B cell (primary cell): ENCODE results near the gene ERBB4. TPM values are rescaled to one million over a fixed set of nuclear protein-coding genes. Genes with fewer than 3 reads are reported as not detected.

ENCODE experiments used
- ATAC-seq: fragments of 200-7000 bp; cut with Tn5 transposase; one replicate; pipeline ENCODE4 v1.10.0; 2021; ENCODE audit warnings: low read depth, mild to moderate bottlenecking, moderate number of reproducible peaks, moderate library complexity
- CTCF ChIA-PET: fragments of 350-600 bp; sonication (Branson Sonifier 250); formaldehyde crosslinking; loops from one replicate; lab custom pipeline; 2021; ENCODE audit warnings: antibody characterized with exemption, inconsistent platforms; lab: Charles Lee
- POLR2A ChIA-PET: fragments of 350-600 bp; sonication (Branson Sonifier 250); formaldehyde crosslinking; loops from one replicate; lab custom pipeline; 2021; ENCODE audit warnings: antibody characterized with exemption; lab: Charles Lee
- DNase-seq: peaks from one replicate; pipeline ENCODE4 v3.0.0; 2013
- H2AFZ ChIP-seq: 2 replicates; pipeline ENCODE4 v1.6.1; 2012; ENCODE audit warnings: mild to moderate bottlenecking, low read depth, low read length; ENCODE audit not compliant: insufficient read depth, poor library complexity, severe bottlenecking
- H3K27ac ChIP-seq, 2 donors: 1 replicate in 1 of 2; 2 replicates in 1 of 2; pipeline ENCODE4 v1.5.1; 2012 to 2013; ENCODE audit warnings: low read length in 2 of 2, mild to moderate bottlenecking in 2 of 2, moderate library complexity in 1 of 2
- H3K27me3 ChIP-seq, 4 experiments: fragments of 200-600 bp in 1 of 4; sonication (generic) in 1 of 4; replicated peaks in 1 of 4; 1 replicate in 2 of 4; 2 replicates in 2 of 4; pipeline versions ENCODE4 v1.6.1 to v1.7.0; 2013 to 2016; ENCODE audit warnings: low read length in 3 of 4, mild to moderate bottlenecking in 2 of 4, mixed read lengths in 1 of 4, moderate library complexity in 1 of 4; ENCODE audit not compliant: insufficient read depth in 4 of 4, control insufficient read depth in 3 of 4; ENCODE audit errors: control extremely low read depth in 1 of 4
- H3K36me3 ChIP-seq, 2 experiments: replicated peaks in 1 of 2; 1 replicate in 1 of 2; 2 replicates in 1 of 2; pipeline versions ENCODE4 v1.6.1 to v1.7.1; 2013; ENCODE audit warnings: low read length in 1 of 2; ENCODE audit not compliant: insufficient read depth in 2 of 2, control insufficient read depth in 1 of 2; ENCODE audit errors: control extremely low read depth in 1 of 2, extremely low read depth in 1 of 2
- H3K4me1 ChIP-seq, 2 donors: fragments of 200-600 bp in 1 of 2; sonication (generic) in 1 of 2; 1 replicate in 1 of 2; 2 replicates in 1 of 2; pipeline versions ENCODE4 v1.5.1 to v1.6.1; 2013 to 2017; ENCODE audit warnings: low read length in 2 of 2; ENCODE audit not compliant: control insufficient read depth in 2 of 2, insufficient read depth in 2 of 2
- H3K4me2 ChIP-seq: replicated peaks from 2 replicates; pipeline ENCODE3; 2012; ENCODE audit warnings: mild to moderate bottlenecking, low read depth, low read length; ENCODE audit not compliant: poor library complexity, severe bottlenecking
- H3K4me3 ChIP-seq, 5 experiments: fragments of 200-600 bp in 1 of 5; sonication (generic) in 1 of 5; 1 replicate in 3 of 5; 2 replicates in 2 of 5; pipeline versions ENCODE4 v1.5.1 to v1.7.0; 2011 to 2016; ENCODE audit warnings: low read length in 4 of 5, mild to moderate bottlenecking in 4 of 5, low read depth in 2 of 5, control low read depth in 1 of 5, moderate library complexity in 1 of 5; ENCODE audit not compliant: insufficient read depth in 1 of 5; ENCODE audit errors: control extremely low read depth in 1 of 5, extremely low read depth in 1 of 5
- H3K79me2 ChIP-seq: fragments of 200-600 bp; sonication (generic); one replicate; pipeline ENCODE4 v1.6.0; 2016; ENCODE audit warnings: low read length; ENCODE audit not compliant: control insufficient read depth, insufficient read depth
- H3K9ac ChIP-seq: fragments of 200-600 bp; sonication (generic); 2 replicates; pipeline ENCODE4 v1.6.1; 2017; ENCODE audit warnings: mild to moderate bottlenecking, low read length, moderate library complexity
- H3K9me3 ChIP-seq, 3 donors: one replicate each; pipeline versions ENCODE4 v1.6.1 to v1.7.1; 2013; ENCODE audit warnings: low read length in 2 of 3; ENCODE audit not compliant: control insufficient read depth in 2 of 3, insufficient read depth in 1 of 3; ENCODE audit errors: control extremely low read depth in 1 of 3
- H4K20me1 ChIP-seq: 2 replicates; pipeline ENCODE4 v1.6.0; 2012; ENCODE audit warnings: mild to moderate bottlenecking, low read length; ENCODE audit not compliant: insufficient read depth, control insufficient read depth, poor library complexity, severe bottlenecking
- H3K27ac Mint-ChIP-seq: one replicate; pipeline ENCODE4 v1.8.0; 2021; ENCODE audit warnings: mixed read lengths
- H3K27me3 Mint-ChIP-seq: one replicate; pipeline ENCODE4 v1.8.0; 2021; ENCODE audit warnings: mixed read lengths
- H3K4me1 Mint-ChIP-seq: one replicate; pipeline ENCODE4 v1.8.0; 2021; ENCODE audit warnings: mixed read lengths
- H3K4me3 Mint-ChIP-seq: one replicate; pipeline ENCODE4 v1.8.0; 2021; ENCODE audit warnings: mixed read lengths
- H3K9me3 Mint-ChIP-seq: one replicate; pipeline ENCODE4 v1.8.0; 2022; ENCODE audit warnings: mixed read lengths; ENCODE audit not compliant: insufficient read depth
- EZH2 ChIP-seq: IDR thresholded peaks from 2 replicates; pipeline ENCODE4 v1.6.1; 2012; ENCODE audit warnings: borderline replicate concordance, low read depth, mild to moderate bottlenecking, moderate library complexity, low read length; ENCODE audit not compliant: insufficient read depth, poor library complexity, severe bottlenecking
- WGBS: methylation state at CpG from one replicate; pipeline ENCODE4 v1.1.5; 2013; ENCODE audit warnings: missing lambda C conversion rate; ENCODE audit not compliant: insufficient coverage; 5-methylcytosine and 5-hydroxymethylcytosine counted together
- intact Hi-C: fragments of 100-400 bp; cut with micrococcal nuclease; formaldehyde crosslinking; loops from one replicate; pipeline ENCODE4 v1.10.0; 2022
- polyA plus RNA-seq: library from polyadenylated mRNA; depleted of rRNA; stranded (reverse); fragments of >200 nt; gene quantifications from 2 replicates; pipeline ENCODE4 v1.2.3, GENCODE V29; 2012
- total RNA-seq, 2 donors: library from RNA; stranded (reverse); fragments of 120-200 nt in 1 of 2; gene quantifications; 1 replicate in 1 of 2; 2 replicates in 1 of 2; pipeline versions ENCODE4 v1.2.3 to v1.2.4, GENCODE V29; 2013 to 2022
- TF ChIP-seq, protein P1 (sequence below): fragments of 200-600 bp; IDR thresholded peaks from one replicate; pipeline ENCODE4 v1.8.0; 2022; ENCODE audit warnings: antibody characterized with exemption, mild to moderate bottlenecking

The ERBB4 gene
- total and polyA plus RNA-seq, 2 donors (not counting 1 experiment from before 2014, with no cell fraction given), result not detected

DNA sequence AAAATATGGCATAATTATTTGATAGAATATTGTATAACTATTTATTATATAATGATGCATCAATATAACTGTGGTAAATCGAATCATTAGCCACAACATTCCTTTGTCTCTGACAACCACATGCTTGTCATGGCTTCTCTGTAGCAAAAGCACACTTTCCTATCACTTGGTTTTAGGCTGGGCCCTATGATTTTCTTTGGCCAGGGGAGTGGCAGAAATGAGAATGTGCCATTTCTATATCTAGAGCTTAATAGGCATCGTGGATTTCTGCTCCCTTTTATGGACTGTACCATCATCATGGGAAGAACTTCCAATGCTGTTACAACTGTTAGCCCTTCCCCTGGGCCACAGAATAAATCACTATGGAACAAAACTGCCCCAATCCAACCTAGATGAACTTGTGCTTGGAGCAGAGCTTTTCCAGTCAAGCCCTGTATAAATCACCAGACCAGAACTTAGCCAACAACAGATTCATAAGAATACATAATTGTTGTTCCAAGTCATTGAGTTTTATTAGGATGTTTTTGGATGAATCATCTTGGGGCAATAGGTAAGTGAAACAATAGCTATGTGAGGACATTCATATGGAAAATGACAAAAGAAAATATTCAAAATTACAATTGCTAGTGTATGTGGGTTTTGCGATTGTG is 715.8 kb downstream of the ERBB4 start:
- Histone ChIP-seq H3K4me2 (no peak overlapping the region), H3K36me3 (no peaks in the 10 kb centered on the region), H3K27ac (no peak overlapping the region), H3K4me3 (no peak overlapping the region), H3K27me3 (no peaks in the 10 kb centered on the region), H3K4me1 (no peaks in the 10 kb centered on the region), H3K9me3 (peaks cover 0 to 1% (median 0%) of the 10 kb centered on the region in 3 donors), H4K20me1 (no peaks in the 10 kb centered on the region), H3K79me2 (no peaks in the 10 kb centered on the region), H3K9ac (no peak overlapping the region), H2AFZ (no peak overlapping the region)
- Mint-ChIP-seq H3K4me3 (no peak overlapping the region), H3K9me3 (peaks cover 2% of the 10 kb centered on the region), H3K27ac (no peak overlapping the region), H3K4me1 (no peaks in the 10 kb centered on the region), H3K27me3 (no peaks in the 10 kb centered on the region)
- ATAC-seq, result no peak
- intact Hi-C loops, result no loop called here
- POLR2A ChIA-PET, result no interaction called here
- no peak for DNase-seq
- TF ChIP-seq, protein P1, sequence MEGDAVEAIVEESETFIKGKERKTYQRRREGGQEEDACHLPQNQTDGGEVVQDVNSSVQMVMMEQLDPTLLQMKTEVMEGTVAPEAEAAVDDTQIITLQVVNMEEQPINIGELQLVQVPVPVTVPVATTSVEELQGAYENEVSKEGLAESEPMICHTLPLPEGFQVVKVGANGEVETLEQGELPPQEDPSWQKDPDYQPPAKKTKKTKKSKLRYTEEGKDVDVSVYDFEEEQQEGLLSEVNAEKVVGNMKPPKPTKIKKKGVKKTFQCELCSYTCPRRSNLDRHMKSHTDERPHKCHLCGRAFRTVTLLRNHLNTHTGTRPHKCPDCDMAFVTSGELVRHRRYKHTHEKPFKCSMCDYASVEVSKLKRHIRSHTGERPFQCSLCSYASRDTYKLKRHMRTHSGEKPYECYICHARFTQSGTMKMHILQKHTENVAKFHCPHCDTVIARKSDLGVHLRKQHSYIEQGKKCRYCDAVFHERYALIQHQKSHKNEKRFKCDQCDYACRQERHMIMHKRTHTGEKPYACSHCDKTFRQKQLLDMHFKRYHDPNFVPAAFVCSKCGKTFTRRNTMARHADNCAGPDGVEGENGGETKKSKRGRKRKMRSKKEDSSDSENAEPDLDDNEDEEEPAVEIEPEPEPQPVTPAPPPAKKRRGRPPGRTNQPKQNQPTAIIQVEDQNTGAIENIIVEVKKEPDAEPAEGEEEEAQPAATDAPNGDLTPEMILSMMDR, result no peak
- TF ChIP-seq EZH2, result no peak
- CTCF ChIA-PET, result no interaction called here
- WGBS, result 40% methylated on average over 1 of the region's 3 CpGs

DNA sequence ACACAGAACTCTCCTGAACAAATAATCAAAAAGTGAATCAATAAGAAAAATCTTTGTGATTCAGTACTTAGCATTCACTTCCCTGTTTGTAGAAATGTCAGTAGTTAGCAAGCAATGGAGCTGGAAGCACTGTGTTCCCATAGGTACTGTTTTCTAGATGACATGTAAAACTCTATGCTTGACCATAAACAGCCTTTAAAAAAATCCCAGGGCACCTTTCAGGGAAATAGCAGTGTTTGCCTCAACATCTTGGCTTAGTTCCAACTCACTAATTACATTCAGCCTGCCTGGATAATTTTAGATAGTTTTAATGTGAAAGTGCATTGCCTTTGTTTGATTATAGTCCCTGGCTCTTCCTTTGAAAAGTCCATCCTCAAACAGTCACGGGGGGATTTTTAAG is 721.8 kb downstream of the ERBB4 start:
- Mint-ChIP-seq H3K27me3 (no peaks in the 10 kb centered on the region), H3K4me3 (no peak overlapping the region), H3K9me3 (peaks cover under 1% of the 10 kb centered on the region), H3K4me1 (no peaks in the 10 kb centered on the region), H3K27ac (no peak overlapping the region)
- H4K20me1 ChIP-seq, result no peaks in the 10 kb centered on the region
- H3K4me1 ChIP-seq, result no peaks in the 10 kb centered on the region
- no peak for TF ChIP-seq EZH2
- TF ChIP-seq, protein P1, result no peak
- intact Hi-C loops, result no loop called here
- H3K27ac ChIP-seq, result no peak overlapping the region
- no peaks in the 10 kb centered on the region for H3K36me3 ChIP-seq
- H3K4me3 ChIP-seq, result no peak overlapping the region
- no peaks in the 10 kb centered on the region for H3K79me2 ChIP-seq
- CTCF ChIA-PET, result no interaction called here
- no peak overlapping the region for H2AFZ ChIP-seq
- no peaks in the 10 kb centered on the region for H3K27me3 ChIP-seq
- ATAC-seq, result no peak
- DNase-seq, result no peak
- no CpG with 5 or more reads among the region's 1 CpG for WGBS
- H3K9me3 ChIP-seq, result peaks cover 0 to 6% (median 1%) of the 10 kb centered on the region in 3 donors
- H3K9ac ChIP-seq, result no peak overlapping the region
- POLR2A ChIA-PET, result no interaction called here
- H3K4me2 ChIP-seq, result no peak overlapping the region
